HFF-Myc (cell line): ENCODE results near the gene ZNF761.
"Not testable (repeated sequence)": the region's sequence is repeated elsewhere in the genome, so short reads cannot be mapped to it uniquely, and the experiment has no call there.

ENCODE experiments used
- DNase-seq: peaks from one replicate; pipeline ENCODE4 v3.0.0-alpha.2; 2011; ENCODE audit warnings: low read depth; ENCODE audit errors: extremely low read depth
- H3K4me3 ChIP-seq: replicated peaks from 2 replicates; pipeline ENCODE4 v1.5.1; 2011; ENCODE audit warnings: low read depth, mild to moderate bottlenecking, control low read depth, low read length
- TF ChIP-seq, protein P1 (sequence below): IDR thresholded peaks from 2 replicates; pipeline ENCODE4 v1.5.1; 2012; ENCODE audit warnings: mild to moderate bottlenecking, low read depth, low read length, control low read depth; ENCODE audit errors: missing control alignments

The ZNF761 gene

GRCh38 chr19:53394974-53395839 is 36.6 kb upstream of the ZNF761 start, which contains the start of gene ZNF765:
ZNF765 (plus strand) TSS chr19:53395149; CDS start chr19:53398016, 2,867 bp downstream.
- TF ChIP-seq, protein P1, sequence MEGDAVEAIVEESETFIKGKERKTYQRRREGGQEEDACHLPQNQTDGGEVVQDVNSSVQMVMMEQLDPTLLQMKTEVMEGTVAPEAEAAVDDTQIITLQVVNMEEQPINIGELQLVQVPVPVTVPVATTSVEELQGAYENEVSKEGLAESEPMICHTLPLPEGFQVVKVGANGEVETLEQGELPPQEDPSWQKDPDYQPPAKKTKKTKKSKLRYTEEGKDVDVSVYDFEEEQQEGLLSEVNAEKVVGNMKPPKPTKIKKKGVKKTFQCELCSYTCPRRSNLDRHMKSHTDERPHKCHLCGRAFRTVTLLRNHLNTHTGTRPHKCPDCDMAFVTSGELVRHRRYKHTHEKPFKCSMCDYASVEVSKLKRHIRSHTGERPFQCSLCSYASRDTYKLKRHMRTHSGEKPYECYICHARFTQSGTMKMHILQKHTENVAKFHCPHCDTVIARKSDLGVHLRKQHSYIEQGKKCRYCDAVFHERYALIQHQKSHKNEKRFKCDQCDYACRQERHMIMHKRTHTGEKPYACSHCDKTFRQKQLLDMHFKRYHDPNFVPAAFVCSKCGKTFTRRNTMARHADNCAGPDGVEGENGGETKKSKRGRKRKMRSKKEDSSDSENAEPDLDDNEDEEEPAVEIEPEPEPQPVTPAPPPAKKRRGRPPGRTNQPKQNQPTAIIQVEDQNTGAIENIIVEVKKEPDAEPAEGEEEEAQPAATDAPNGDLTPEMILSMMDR = peak; percentile 45

GRCh38 chr19:53395840-53396524 is 35.8 kb upstream of the ZNF761 start:
- peak overlapping the region; percentile 56 for H3K4me3 ChIP-seq
- not testable (repeated sequence) for DNase-seq

More at GRCh38 chr19:53394974-53395839, 36.6 kb upstream of the ZNF761 start, which contains the start of gene ZNF765:
- peak within 1 kb of the TSS; percentile 56 for H3K4me3 ChIP-seq
- peak; percentile 67 for DNase-seq

DNA sequence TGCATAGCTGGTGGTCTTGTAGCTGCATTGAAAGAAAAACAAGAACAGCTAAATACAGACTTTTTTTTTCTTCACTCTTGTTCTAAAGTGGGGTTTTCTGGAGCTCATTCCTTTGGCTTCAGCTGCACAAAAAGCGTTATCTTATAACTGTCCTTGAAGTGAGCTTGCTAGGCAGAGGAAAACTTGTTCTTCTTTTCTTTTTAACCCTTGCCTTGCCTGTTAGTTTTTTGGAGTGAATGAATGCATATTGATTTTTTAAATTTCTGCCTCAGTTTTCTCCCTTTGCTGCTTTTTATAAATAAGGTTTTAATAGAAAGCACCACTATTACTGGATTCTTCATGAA is 35.3 kb upstream of the ZNF761 start:
- TF ChIP-seq, protein P1 = no peak
- DNase-seq = no peak
- peak overlapping the region; percentile 56 for H3K4me3 ChIP-seq

DNA sequence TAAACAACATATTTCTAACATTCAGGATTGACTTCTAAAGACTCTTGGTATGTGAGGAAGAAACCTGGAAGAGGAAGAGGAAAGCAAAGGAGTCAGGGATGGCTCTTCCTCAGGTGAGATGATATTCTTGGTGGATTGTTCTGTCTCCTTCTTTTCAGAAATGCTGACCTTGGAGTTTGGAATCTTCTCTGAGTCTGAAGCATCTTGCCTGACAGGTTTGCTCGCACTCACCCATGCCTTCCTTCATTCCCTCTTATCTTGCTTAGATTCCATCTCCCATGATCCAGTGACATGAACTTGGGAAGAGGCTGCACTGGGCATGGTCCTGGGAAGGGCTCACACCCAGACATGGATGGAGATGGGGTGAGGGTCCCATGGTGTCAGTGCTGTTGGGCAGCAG is 33.9 kb upstream of the ZNF761 start:
- not testable (repeated sequence) for H3K4me3 ChIP-seq, DNase-seq

GRCh38 chr19:53409505-53410204 is 22.1 kb upstream of the ZNF761 start:
- no peak for DNase-seq
- TF ChIP-seq, protein P1 = no peak
- H3K4me3 ChIP-seq = no peak overlapping the region

GRCh38 chr19:53420520-53421315 is 11.1 kb upstream of the ZNF761 start:
- not testable (repeated sequence) for H3K4me3 ChIP-seq, DNase-seq

GRCh38 chr19:53422551-53422950 is 9.2 kb upstream of the ZNF761 start:
- no peak for DNase-seq
- H3K4me3 ChIP-seq = no peak overlapping the region
- TF ChIP-seq, protein P1 = no peak

DNA sequence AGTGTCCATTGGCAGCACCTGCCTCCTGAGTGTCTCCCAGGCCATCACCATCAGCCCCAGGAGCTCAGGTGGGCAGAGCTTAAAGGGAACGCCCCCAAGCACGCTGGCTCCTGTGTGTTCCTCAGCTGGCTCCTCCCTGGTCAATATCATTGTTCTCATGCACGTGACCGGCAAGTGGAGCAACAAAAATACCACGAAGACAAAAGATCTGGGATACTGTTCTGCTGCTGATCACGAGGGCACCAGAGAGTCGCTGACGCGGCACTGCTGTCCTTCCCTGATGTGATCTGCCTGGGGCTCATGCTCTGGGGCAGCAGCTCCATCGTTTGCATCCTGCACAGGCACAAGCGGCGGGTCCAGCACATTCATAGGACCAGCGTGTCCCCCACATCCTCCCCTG is 8.7 kb upstream of the ZNF761 start:
- not testable (repeated sequence) for DNase-seq, H3K4me3 ChIP-seq

DNA sequence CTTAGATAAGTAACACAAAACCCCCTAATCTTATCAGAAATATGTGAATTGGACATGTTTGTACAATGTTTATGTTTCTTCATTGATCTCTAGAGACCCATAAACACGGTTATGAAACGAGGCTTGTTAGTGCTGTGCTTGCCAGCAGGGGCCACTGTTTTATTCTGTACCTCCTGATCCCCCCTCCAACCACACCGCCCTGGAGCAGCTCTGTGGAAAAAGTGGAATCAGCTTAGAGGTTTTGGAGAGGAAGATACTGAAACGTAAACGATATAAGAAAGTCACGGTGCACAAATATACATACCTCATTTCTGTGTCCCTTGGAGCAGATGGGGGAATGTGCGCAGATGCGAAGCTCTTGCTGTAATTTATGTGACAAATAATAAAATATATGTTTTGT is 8.1 kb upstream of the ZNF761 start:
- DNase-seq, H3K4me3 ChIP-seq: not testable (repeated sequence)
